ENCODE measurements around the gene DEGS2. TPM values are rescaled to one million over a fixed set of nuclear protein-coding genes. Genes with fewer than 3 reads are reported as not detected.

Gene DEGS2
- total and polyA plus RNA-seq, 2 of the 13 experiments (the other 11 are each of a cell fraction or from before 2014, with no cell fraction given): 0.09 TPM

- TF ChIP-seq DMTF1 (CRISPR knock-in tag; IDR thresholded peaks at IDR 0.05) (no peak), TAF15 (IDR thresholded peaks at IDR 0.05; ENCODE audit: low read depth, low read length, poor library complexity, severe bottlenecking) (no peak), PITX1 (CRISPR knock-in tag; IDR thresholded peaks at IDR 0.05) (peak; percentile 27; the same call in 1 of the 2 replicates), ZNF280B (CRISPR knock-in tag; IDR thresholded peaks at IDR 0.05; ENCODE audit: borderline replicate concordance) (peak; percentile 42; the same call in 1 of the 2 replicates), NCOR1 (IDR thresholded peaks at IDR 0.05; ENCODE audit: borderline replicate concordance, low read length) (no peak), CTCF (CRISPR knock-in tag; IDR thresholded peaks at IDR 0.05) (peak; percentile 91), MYC (CRISPR knock-in tag; IDR thresholded peaks at IDR 0.05; ENCODE audit: borderline replicate concordance) (peak; percentile 24; the same call in 1 of the 2 replicates), ZNF337 (CRISPR knock-in tag; IDR thresholded peaks at IDR 0.05; ENCODE audit: borderline replicate concordance, low read depth) (no peak), ZNF350 (CRISPR knock-in tag; IDR thresholded peaks at IDR 0.05; ENCODE audit: borderline replicate concordance, low read depth) (0 out of 2 replicates have a peak, but pooled peaks have one; percentile 32), IRF1 (CRISPR knock-in tag; IDR thresholded peaks at IDR 0.05; ENCODE audit: low read depth) (no peak), JUND (CRISPR knock-in tag; IDR thresholded peaks at IDR 0.05) (no peak), FOSL2 (CRISPR knock-in tag; IDR thresholded peaks at IDR 0.05) (peak; percentile 22; the same call in 1 of the 2 replicates), GPN1 (CRISPR knock-in tag; IDR thresholded peaks at IDR 0.05; ENCODE audit: borderline replicate concordance) (no peak), ZNF367 (CRISPR knock-in tag; IDR thresholded peaks at IDR 0.05; ENCODE audit: borderline replicate concordance) (no peak), PREB (CRISPR knock-in tag; IDR thresholded peaks at IDR 0.05) (no peak), IRF2 (CRISPR knock-in tag; IDR thresholded peaks at IDR 0.05) (no peak)
These were observed 51.2 kb downstream of the DEGS2 start (continued) for GRCh38 chr14:100108042-100108825.

All from HepG2 (cell line).